PC-9 (cell line): ENCODE data around the gene SUZ12.

Experiments
- EZH2 ChIP-seq: fragments of 200-600 bp; sonication (generic); IDR thresholded peaks from 2 replicates; pipeline ENCODE4 v1.8.0; 2017; ENCODE audit warnings: antibody characterized with exemption, low read depth
- TF ChIP-seq, protein P1 (sequence below): fragments of 200-600 bp; sonication (generic); conservative IDR thresholded peaks from 2 replicates; pipeline ENCODE4 v1.6.1; 2017; ENCODE audit warnings: mixed run types, antibody characterized with exemption, mild to moderate bottlenecking, moderate library complexity

DNA sequence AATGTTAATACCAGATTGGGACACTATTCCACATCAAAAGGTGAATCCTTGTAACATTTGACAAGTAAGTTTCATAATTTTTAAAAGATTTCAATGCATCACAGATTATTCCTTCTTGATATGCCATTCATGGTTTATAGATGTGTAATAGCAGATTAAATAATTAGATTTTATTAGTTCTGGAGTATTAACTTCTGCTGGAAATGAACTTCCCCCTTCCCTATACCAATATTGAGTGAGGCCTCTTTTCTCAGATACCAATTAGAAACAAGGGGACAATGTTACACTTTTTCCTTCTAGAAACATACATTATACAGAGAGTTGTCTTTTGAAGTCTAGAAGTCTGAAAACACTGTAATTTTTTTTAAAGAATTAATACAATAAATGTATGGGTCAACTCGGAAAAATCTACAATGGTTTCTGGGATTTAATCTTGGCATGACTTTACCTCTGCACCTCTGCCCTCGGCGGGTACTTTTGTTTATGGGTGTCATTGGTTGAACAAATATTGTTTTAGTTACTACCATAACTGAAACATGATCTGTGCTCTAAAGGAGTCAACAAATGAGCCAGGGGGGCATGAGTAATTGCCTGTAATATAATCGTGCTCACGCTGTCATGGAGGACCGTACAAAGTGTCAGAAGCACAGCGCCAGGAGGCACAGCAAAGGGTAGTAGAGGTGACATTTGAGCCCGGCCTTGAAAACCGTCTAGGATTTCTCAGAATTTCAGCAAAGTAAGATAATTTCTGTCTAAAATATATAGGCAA lies 78.6 kb downstream of the SUZ12 start:
- TF ChIP-seq, protein P1, sequence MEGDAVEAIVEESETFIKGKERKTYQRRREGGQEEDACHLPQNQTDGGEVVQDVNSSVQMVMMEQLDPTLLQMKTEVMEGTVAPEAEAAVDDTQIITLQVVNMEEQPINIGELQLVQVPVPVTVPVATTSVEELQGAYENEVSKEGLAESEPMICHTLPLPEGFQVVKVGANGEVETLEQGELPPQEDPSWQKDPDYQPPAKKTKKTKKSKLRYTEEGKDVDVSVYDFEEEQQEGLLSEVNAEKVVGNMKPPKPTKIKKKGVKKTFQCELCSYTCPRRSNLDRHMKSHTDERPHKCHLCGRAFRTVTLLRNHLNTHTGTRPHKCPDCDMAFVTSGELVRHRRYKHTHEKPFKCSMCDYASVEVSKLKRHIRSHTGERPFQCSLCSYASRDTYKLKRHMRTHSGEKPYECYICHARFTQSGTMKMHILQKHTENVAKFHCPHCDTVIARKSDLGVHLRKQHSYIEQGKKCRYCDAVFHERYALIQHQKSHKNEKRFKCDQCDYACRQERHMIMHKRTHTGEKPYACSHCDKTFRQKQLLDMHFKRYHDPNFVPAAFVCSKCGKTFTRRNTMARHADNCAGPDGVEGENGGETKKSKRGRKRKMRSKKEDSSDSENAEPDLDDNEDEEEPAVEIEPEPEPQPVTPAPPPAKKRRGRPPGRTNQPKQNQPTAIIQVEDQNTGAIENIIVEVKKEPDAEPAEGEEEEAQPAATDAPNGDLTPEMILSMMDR = no peak
- TF ChIP-seq EZH2 = no peak
